Thyroid gland (tissue), 4 donors: ENCODE data around the gene GJC1. TPM values are rescaled to one million over a fixed set of nuclear protein-coding genes. Genes with fewer than 3 reads are reported as not detected.
"Not testable (repeated sequence)": the region's sequence is repeated elsewhere in the genome, so short reads cannot be mapped to it uniquely, and the experiment has no call there.

ENCODE experiments used
- DNase-seq, 2 donors: peaks; one replicate each; pipeline ENCODE4 v3.0.0-alpha.2; 2019
- H3K27ac ChIP-seq, 3 donors: fragments of 200-600 bp; sonication (generic); 1 replicate in 2 of 3; 2 replicates in 1 of 3; pipeline ENCODE4 v1.5.1; 2016 to 2019; ENCODE audit warnings: mild to moderate bottlenecking in 1 of 3, moderate library complexity in 1 of 3
- H3K27me3 ChIP-seq: fragments of 200-600 bp; sonication (generic); one replicate; pipeline ENCODE4 v1.5.1; 2019
- H3K36me3 ChIP-seq, 2 donors: fragments of 200-600 bp; sonication (generic); one replicate each; pipeline ENCODE4 v1.5.1; 2016 to 2019
- H3K4me1 ChIP-seq, 2 donors: fragments of 200-600 bp; sonication (generic); one replicate each; pipeline ENCODE4 v1.5.1; 2017 to 2019
- H3K4me3 ChIP-seq, 3 donors: fragments of 200-600 bp; sonication (generic); replicated peaks in 1 of 3; 1 replicate in 2 of 3; 2 replicates in 1 of 3; pipeline ENCODE4 v1.5.1; 2016; ENCODE audit warnings: mild to moderate bottlenecking in 1 of 3
- H3K9me3 ChIP-seq: fragments of 200-600 bp; sonication (generic); one replicate; pipeline ENCODE4 v1.5.1; 2017
- CTCF ChIP-seq, 6 experiments: fragments of 200-600 bp in 3 of 6; fragments of 450-650 bp in 3 of 6; sonication (generic) in 3 of 6; IDR thresholded peaks; one replicate each; pipeline ENCODE4 v1.5.1; 2016 to 2019; ENCODE audit warnings: antibody characterized with exemption in 6 of 6, mild to moderate bottlenecking in 2 of 6, inconsistent platforms in 1 of 6, moderate library complexity in 1 of 6
- POLR2A ChIP-seq, 2 donors: fragments of 450-650 bp; IDR thresholded peaks; one replicate each; pipeline ENCODE4 v1.6.1; 2017; ENCODE audit warnings: antibody characterized with exemption in 2 of 2, mild to moderate bottlenecking in 2 of 2, moderate library complexity in 1 of 2
- WGBS, 2 donors: methylation state at CpG; one replicate each; pipeline ENCODE4 v1.1.5; 2017; 5-methylcytosine and 5-hydroxymethylcytosine counted together
- intact Hi-C: fragments of 100-400 bp; cut with DNase I; formaldehyde crosslinking; loops from one replicate; pipeline ENCODE4 v1.15.1; 2023
- total RNA-seq, 4 donors: library from RNA; depleted of rRNA; stranded (reverse); fragments of >200 nt; gene quantifications; one replicate each; pipeline ENCODE4 v1.2.3, GENCODE V29; 2016

GJC1 gene
- total RNA-seq, 4 donors from 2014 or later, result 1.4 to 6.1 (median 3.8) TPM

- intact Hi-C loops, result no loop called here
- Histone ChIP-seq H3K4me3 (no peak overlapping the region), H3K4me1 (peaks cover 5 to 9% of the 10 kb centered on the region in 2 donors), H3K27me3 (peaks cover 27% of the 10 kb centered on the region), H3K36me3 (no peaks in the 10 kb centered on the region), H3K9me3 (no peaks in the 10 kb centered on the region), H3K27ac (no peak overlapping the region)
- TF ChIP-seq POLR2A (IDR thresholded peaks at IDR 0.05) (no peak), CTCF (IDR thresholded peaks at IDR 0.05) (no peak)
- 75 to 77% methylated on average over 1 of the region's 1 CpG for WGBS, 2 donors
- DNase-seq, result no peak
Observed at GRCh38 chr17:44827863-44828262, 2.2 kb downstream of the GJC1 start.

- WGBS, 2 donors, result 86% methylated on average over 15 of the region's 15 CpGs
- Histone ChIP-seq H3K27ac (no peak overlapping the region), H3K36me3 (no peaks in the 10 kb centered on the region), H3K4me3 (no peak overlapping the region), H3K27me3 (peaks cover 27% of the 10 kb centered on the region), H3K4me1 (peaks cover 5 to 9% of the 10 kb centered on the region in 2 donors), H3K9me3 (no peaks in the 10 kb centered on the region)
- intact Hi-C loops, result no loop called here
- DNase-seq, result no peak
- no peak for TF ChIP-seq POLR2A (IDR thresholded peaks at IDR 0.05)
- TF ChIP-seq CTCF (IDR thresholded peaks at IDR 0.05), result no peak
Observed at GRCh38 chr17:44826123-44826790, 3.8 kb downstream of the GJC1 start.

- intact Hi-C loops, H3K9me3 ChIP-seq, H3K4me3 ChIP-seq, H3K36me3 ChIP-seq, DNase-seq, H3K4me1 ChIP-seq, H3K27ac ChIP-seq: not testable (repeated sequence)
- peaks cover 27% of the 10 kb centered on the region for H3K27me3 ChIP-seq
- 94 to 96% methylated on average over 9 of the region's 9 CpGs for WGBS, 2 donors
Observed at GRCh38 chr17:44825236-44825635, 4.9 kb downstream of the GJC1 start.

GRCh38 chr17:44820631-44821212 lies 9.4 kb downstream of the GJC1 start:
- intact Hi-C loops, result no loop called here
- TF ChIP-seq CTCF (IDR thresholded peaks at IDR 0.05) (no peak), POLR2A (IDR thresholded peaks at IDR 0.05) (no peak)
- H3K27me3 ChIP-seq, result no peaks in the 10 kb centered on the region
- WGBS, 2 donors, result 32 to 42% methylated on average over 7 of the region's 7 CpGs
- no peaks in the 10 kb centered on the region for H3K9me3 ChIP-seq
- no peaks in the 10 kb centered on the region for H3K36me3 ChIP-seq
- no peak overlapping the region for H3K4me3 ChIP-seq
- H3K27ac ChIP-seq, result no peak overlapping the region
- no peaks in the 10 kb centered on the region for H3K4me1 ChIP-seq
- no peak for DNase-seq

- H3K27me3 ChIP-seq, intact Hi-C loops, H3K36me3 ChIP-seq, H3K4me1 ChIP-seq, H3K27ac ChIP-seq, DNase-seq, H3K9me3 ChIP-seq, H3K4me3 ChIP-seq: not testable (repeated sequence)
- 93% methylated on average over 6 of the region's 6 CpGs for WGBS, 2 donors
Observed at GRCh38 chr17:44818508-44818907, 11.6 kb downstream of the GJC1 start.

- no peak for TF ChIP-seq POLR2A (IDR thresholded peaks at IDR 0.05)
- no peak for TF ChIP-seq CTCF (IDR thresholded peaks at IDR 0.05)
- intact Hi-C loops, result no loop called here
- Histone ChIP-seq H3K4me1 (no peaks in the 10 kb centered on the region), H3K27me3 (no peaks in the 10 kb centered on the region), H3K27ac (no peak overlapping the region), H3K4me3 (no peak overlapping the region), H3K9me3 (no peaks in the 10 kb centered on the region), H3K36me3 (no peaks in the 10 kb centered on the region)
- 81 to 89% methylated on average over 4 of the region's 4 CpGs for WGBS, 2 donors
- no peak for DNase-seq
Observed at GRCh38 chr17:44812263-44812662, 17.8 kb downstream of the GJC1 start.

- H3K4me1 ChIP-seq, H3K27ac ChIP-seq, intact Hi-C loops, DNase-seq, H3K4me3 ChIP-seq, H3K36me3 ChIP-seq, H3K9me3 ChIP-seq, H3K27me3 ChIP-seq: not testable (repeated sequence)
- WGBS, 2 donors, result 96 to 98% methylated on average over 9 of the region's 9 CpGs
Observed at GRCh38 chr17:44808656-44809388, 21.3 kb downstream of the GJC1 start.
